Mammary epithelial cell (primary cell): Measurements from ENCODE around the gene RUFY3.

ENCODE experiments used
- CTCF ChIP-seq, 2 donors: IDR thresholded peaks in 1 of 2; conservative IDR thresholded peaks in 1 of 2; 2 replicates each; pipeline ENCODE4 v1.5.1; 2011 to 2012; ENCODE audit warnings: inconsistent platforms in 2 of 2, low read length in 2 of 2, mild to moderate bottlenecking in 2 of 2, control low read depth in 1 of 2, low read depth in 1 of 2; ENCODE audit not compliant: insufficient read depth in 1 of 2; ENCODE audit errors: extremely low read depth in 1 of 2
- EZH2 ChIP-seq: IDR thresholded peaks from 2 replicates; pipeline ENCODE4 v1.6.1; 2012; ENCODE audit warnings: low read length, inconsistent platforms, borderline replicate concordance

DNA sequence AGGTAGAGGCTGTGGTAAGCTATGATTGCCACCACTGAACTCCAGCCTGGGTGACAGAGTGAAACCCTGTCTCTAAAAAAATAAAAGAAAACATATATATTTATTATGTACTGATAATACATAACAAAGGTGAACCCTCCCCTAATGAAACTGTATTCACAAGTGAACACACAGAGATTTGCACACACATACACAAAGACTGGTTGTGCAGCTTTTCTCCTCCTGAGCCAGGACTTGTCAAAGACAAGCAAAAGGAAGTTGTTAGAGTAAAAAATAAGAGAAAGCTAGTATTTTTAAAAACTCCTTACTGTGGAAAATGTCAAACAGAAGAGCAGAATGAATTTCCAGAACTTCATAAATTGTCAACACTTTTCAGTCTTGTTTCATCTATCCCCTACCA, 119.4 kb downstream of the RUFY3 start:
- no peak for TF ChIP-seq CTCF (conservative IDR thresholded peaks at IDR 0.05 in 1 of 2, IDR thresholded peaks at IDR 0.05 in 1 of 2; ENCODE audit: extremely low read depth in 1 of 2, insufficient read depth in 1 of 2, low read depth in 1 of 2, low read length in 2 of 2)
- TF ChIP-seq EZH2: no peak
